Endothelial cell of umbilical vein (primary cell): ENCODE measurements around the gene TBC1D5.

Experiments used
- EZH2 ChIP-seq: IDR thresholded peaks from 2 replicates; pipeline ENCODE4 v1.6.1; 2012; ENCODE audit warnings: borderline replicate concordance, low read depth, mild to moderate bottlenecking, moderate library complexity, low read length, inconsistent platforms; ENCODE audit not compliant: severe bottlenecking
- JUN ChIP-seq: IDR thresholded peaks from 2 replicates; pipeline ENCODE4 v1.6.1; 2011; ENCODE audit warnings: borderline replicate concordance, low read depth; ENCODE audit not compliant: insufficient read length, insufficient read depth

- TF ChIP-seq EZH2 (no peak), JUN (no peak)
Observed at GRCh38 chr3:17407576-17407975, 334.9 kb downstream of the TBC1D5 start.
